ENCODE results near the gene DHRS3.

Gene DHRS3

DNA sequence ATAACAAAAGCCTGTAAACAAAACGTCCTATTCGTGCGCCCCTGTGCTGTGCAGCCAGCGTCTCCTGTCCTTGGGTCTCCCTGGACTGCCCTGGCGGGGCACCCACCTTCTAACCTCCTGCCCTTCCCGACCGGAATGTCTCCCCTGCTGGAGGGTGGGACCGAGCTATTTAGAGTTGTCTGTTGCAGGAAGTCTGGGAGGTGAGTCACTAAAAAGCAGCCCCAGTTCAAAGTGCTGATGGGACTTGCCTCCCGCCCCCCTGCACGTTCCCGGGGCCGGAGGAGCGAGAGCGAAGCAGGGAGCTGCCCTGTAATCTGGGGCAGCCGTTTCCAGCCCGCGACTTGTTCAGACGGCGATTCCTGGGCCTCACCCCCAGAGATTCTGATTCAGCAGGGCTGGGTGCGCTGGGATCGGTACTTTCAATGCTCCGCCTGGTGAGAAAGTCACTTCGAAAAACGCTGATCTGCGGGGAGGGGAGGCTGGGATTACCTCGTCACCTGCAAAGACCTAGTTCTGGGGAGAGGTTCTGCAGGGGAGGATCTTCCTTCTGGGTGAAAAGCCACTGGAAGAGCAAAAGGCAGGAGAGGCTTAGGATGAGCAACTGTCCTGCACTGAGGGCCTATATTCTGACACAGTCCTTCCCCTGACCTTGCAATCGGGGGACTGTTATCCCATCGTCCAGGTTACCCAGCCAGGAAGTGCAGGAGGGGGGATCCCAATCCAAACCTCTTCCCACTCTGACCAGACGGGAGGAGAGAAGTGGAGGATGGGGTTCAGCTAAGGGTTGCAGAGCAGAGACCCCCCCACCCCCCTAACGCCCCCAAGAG, 1.2 kb upstream of the DHRS3 start:
- Histone ChIP-seq H3K27me3 (ENCODE audit: control insufficient read depth in 5 of 5, insufficient read depth in 4 of 5, low read length in 5 of 5) (no peaks in the 10 kb centered on the region), H3K9me3 (ENCODE audit: control insufficient read depth in 5 of 5, low read length in 5 of 5) (no peaks in the 10 kb centered on the region), H3K9ac (ENCODE audit: low read length in 5 of 5) (peak overlapping the region; percentile 73 to 96 (median 91)), H3K27ac (ENCODE audit: low read depth, low read length) (peak overlapping the region; percentile 99), H3K4me1 (ENCODE audit: control insufficient read depth in 5 of 5, insufficient read depth in 5 of 5, low read length in 5 of 5) (peaks cover 27 to 80% (median 64%) of the 10 kb centered on the region in 5 donors), H3K4me3 (ENCODE audit: low read depth in 1 of 5, low read length in 5 of 5) (peak overlapping the region; percentile 85 to 95 (median 90)), H3K36me3 (ENCODE audit: control insufficient read depth in 5 of 5, insufficient read depth in 5 of 5, low read length in 5 of 5) (peaks cover 0 to 1% (median 0%) of the 10 kb centered on the region in 5 donors)

- Histone ChIP-seq H3K27me3 (ENCODE audit: control insufficient read depth in 5 of 5, insufficient read depth in 4 of 5, low read length in 5 of 5) (no peaks in the 10 kb centered on the region), H3K9ac (ENCODE audit: low read length in 5 of 5) (peak overlapping the region; percentile 73 to 96 (median 91)), H3K27ac (ENCODE audit: low read depth, low read length) (peak overlapping the region; percentile 99), H3K36me3 (ENCODE audit: control insufficient read depth in 5 of 5, insufficient read depth in 5 of 5, low read length in 5 of 5) (peaks cover 0 to 5% (median under 1%) of the 10 kb centered on the region in 5 donors), H3K4me1 (ENCODE audit: control insufficient read depth in 5 of 5, insufficient read depth in 5 of 5, low read length in 5 of 5) (peaks cover 29 to 85% (median 70%) of the 10 kb centered on the region in 5 donors), H3K9me3 (ENCODE audit: control insufficient read depth in 5 of 5, low read length in 5 of 5) (no peaks in the 10 kb centered on the region), H3K4me3 (ENCODE audit: low read depth in 1 of 5, low read length in 5 of 5) (peak overlapping the region; percentile 85 to 95 (median 90))
Measured at GRCh38 chr1:12618661-12618964, 603 bp upstream of the DHRS3 start.

- H3K27ac ChIP-seq (ENCODE audit: low read depth, low read length), result peak overlapping the region; percentile 99
- H3K4me1 ChIP-seq (ENCODE audit: control insufficient read depth in 5 of 5, insufficient read depth in 5 of 5, low read length in 5 of 5), result peaks cover 31 to 91% (median 74%) of the 10 kb centered on the region in 5 donors
- peaks cover 0 to 11% (median 7%) of the 10 kb centered on the region in 5 donors for H3K36me3 ChIP-seq (ENCODE audit: control insufficient read depth in 5 of 5, insufficient read depth in 5 of 5, low read length in 5 of 5)
- peak overlapping the region; percentile 73 to 96 (median 80) for H3K9ac ChIP-seq (ENCODE audit: low read length in 5 of 5)
- H3K27me3 ChIP-seq (ENCODE audit: control insufficient read depth in 5 of 5, insufficient read depth in 4 of 5, low read length in 5 of 5), result no peaks in the 10 kb centered on the region
- peak overlapping the region; percentile 76 to 95 (median 86) for H3K4me3 ChIP-seq (ENCODE audit: low read depth in 1 of 5, low read length in 5 of 5)
- H3K9me3 ChIP-seq (ENCODE audit: control insufficient read depth in 5 of 5, low read length in 5 of 5), result no peaks in the 10 kb centered on the region
Measured at GRCh38 chr1:12617511-12617900, 504 bp downstream of the DHRS3 start.

DNA sequence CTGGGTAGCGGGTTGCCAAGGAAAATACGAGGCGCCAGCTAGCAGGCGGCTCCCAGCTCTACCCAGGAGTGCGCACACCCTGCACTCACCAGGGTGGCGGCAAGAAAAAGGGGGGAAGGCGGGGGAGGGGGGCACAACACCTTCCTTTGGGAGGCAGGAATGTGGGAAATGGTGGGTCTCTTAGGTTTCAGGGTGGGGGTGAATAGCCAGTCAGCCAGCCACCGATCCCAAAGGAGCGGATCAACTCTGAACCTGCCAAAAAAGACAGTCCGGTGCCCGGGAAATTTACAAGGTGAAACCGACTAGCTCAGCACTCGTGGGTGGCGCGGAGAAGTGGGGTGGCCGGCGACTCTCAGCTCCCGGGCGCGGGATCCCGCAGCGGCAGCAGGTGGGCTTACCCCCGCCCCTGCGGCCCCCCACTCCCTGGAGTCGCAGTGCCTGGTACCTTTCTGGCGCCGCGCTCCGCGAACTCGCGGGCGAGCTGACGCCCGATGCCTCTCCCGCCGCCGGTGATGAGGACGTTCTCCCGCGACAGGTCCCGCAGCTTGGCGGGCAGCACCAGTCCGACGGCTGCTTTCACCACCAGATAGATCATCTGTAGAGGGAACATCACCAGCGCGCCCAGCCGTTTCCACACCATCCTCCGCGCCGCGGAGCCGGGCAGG, 1.2 kb downstream of the DHRS3 start:
- Histone ChIP-seq H3K27me3 (ENCODE audit: control insufficient read depth in 5 of 5, insufficient read depth in 4 of 5, low read length in 5 of 5) (no peaks in the 10 kb centered on the region), H3K9me3 (ENCODE audit: control insufficient read depth in 5 of 5, low read length in 5 of 5) (no peaks in the 10 kb centered on the region), H3K9ac (ENCODE audit: low read length in 5 of 5) (peak overlapping the region; percentile 73 to 96 (median 80)), H3K36me3 (ENCODE audit: control insufficient read depth in 5 of 5, insufficient read depth in 5 of 5, low read length in 5 of 5) (peaks cover 0 to 18% (median 14%) of the 10 kb centered on the region in 5 donors), H3K4me3 (ENCODE audit: low read depth in 1 of 5, low read length in 5 of 5) (peak overlapping the region; percentile 85 to 95 (median 87)), H3K4me1 (ENCODE audit: control insufficient read depth in 5 of 5, insufficient read depth in 5 of 5, low read length in 5 of 5) (peaks cover 28 to 91% (median 74%) of the 10 kb centered on the region in 5 donors), H3K27ac (ENCODE audit: low read depth, low read length) (peak overlapping the region; percentile 99)

DNA sequence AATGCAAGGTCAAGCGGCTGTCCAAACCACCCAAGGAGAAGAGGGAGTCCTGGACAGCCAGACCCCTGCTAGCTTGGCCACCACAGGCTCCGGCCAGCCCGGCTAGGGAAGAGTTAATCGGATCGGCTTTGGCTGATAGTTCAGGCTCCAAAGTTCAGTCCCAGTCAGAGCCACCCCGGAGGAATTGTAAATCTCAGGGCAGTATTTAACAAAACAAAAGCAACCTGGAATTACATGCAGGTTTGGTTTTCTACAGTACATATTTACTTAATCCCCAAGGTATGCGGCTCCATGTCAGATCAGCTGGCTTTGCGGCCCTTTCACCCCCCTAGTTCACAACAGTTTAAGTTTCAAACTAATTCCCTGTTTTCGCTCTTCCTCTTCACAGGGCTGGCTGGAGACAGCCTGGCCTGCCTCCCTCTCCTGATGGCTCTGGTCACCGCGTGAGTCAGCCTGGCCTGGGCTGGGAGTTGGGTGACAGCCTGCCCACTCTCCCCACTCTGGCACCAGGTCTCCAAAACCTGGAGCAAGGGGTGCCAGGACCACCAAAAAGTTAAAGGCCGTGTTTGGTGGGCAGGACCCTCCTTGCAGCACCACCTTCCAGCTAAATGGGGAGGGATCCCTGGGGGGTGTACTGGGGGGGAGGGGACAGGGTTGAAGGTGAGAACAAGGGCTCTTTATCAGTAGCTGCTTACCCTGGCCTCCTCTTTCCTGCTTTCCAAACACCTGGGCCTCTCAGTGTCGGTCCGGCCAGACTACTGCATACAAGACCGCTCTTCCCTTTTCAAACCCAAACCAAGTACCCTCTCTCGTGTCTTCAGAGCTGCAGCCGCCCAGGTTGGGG, 1.9 kb downstream of the DHRS3 start:
- Histone ChIP-seq H3K9me3 (ENCODE audit: control insufficient read depth in 5 of 5, low read length in 5 of 5) (no peaks in the 10 kb centered on the region), H3K27me3 (ENCODE audit: control insufficient read depth in 5 of 5, insufficient read depth in 4 of 5, low read length in 5 of 5) (no peaks in the 10 kb centered on the region), H3K9ac (ENCODE audit: low read length in 5 of 5) (peak overlapping the region; percentile 73 to 96 (median 80)), H3K36me3 (ENCODE audit: control insufficient read depth in 5 of 5, insufficient read depth in 5 of 5, low read length in 5 of 5) (peaks cover 2 to 24% (median 21%) of the 10 kb centered on the region in 5 donors), H3K27ac (ENCODE audit: low read depth, low read length) (peak overlapping the region; percentile 99), H3K4me1 (ENCODE audit: control insufficient read depth in 5 of 5, insufficient read depth in 5 of 5, low read length in 5 of 5) (peaks cover 25 to 88% (median 71%) of the 10 kb centered on the region in 5 donors), H3K4me3 (ENCODE audit: low read depth in 1 of 5, low read length in 5 of 5) (peak overlapping the region; percentile 85 to 95 (median 87))

DNA sequence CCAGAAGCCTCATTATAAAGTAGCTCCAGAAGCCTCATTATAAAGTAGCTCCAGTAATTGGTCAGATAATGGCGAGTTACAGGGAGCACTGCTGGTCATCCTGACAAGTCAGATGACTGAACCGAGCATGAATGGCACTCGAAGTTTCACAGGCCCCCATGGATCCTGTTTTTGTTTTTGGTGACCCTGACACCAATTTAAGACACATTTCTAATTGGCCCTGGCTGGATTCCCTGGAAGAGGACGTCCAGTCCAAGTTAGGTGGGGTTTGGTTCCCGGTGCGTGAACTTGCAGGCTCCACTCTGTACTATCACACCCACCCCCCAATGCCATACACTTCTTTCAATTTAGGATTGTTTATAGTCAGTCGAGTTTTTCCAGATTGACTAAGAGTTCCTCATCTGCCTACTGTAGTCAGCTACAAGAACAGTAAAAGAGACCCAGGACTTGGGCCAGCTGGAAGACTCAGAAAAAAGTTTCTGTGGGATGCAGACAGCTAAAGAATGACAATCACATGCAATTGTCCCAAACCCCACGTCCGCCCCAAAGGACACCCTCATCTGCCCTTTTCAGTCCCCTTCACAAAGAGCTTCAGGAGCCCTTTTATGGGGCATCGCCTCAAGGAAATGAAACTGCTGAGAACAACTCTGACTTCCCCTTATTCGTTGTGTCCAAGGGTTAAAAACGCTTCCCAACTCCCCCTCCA, 2.7 kb downstream of the DHRS3 start:
- peaks cover 25 to 86% (median 71%) of the 10 kb centered on the region in 5 donors for H3K4me1 ChIP-seq (ENCODE audit: control insufficient read depth in 5 of 5, insufficient read depth in 5 of 5, low read length in 5 of 5)
- peak overlapping the region; percentile 99 for H3K27ac ChIP-seq (ENCODE audit: low read depth, low read length)
- peak overlapping the region; percentile 85 to 95 (median 87) for H3K4me3 ChIP-seq (ENCODE audit: low read depth in 1 of 5, low read length in 5 of 5)
- H3K27me3 ChIP-seq (ENCODE audit: control insufficient read depth in 5 of 5, insufficient read depth in 4 of 5, low read length in 5 of 5), result no peaks in the 10 kb centered on the region
- H3K36me3 ChIP-seq (ENCODE audit: control insufficient read depth in 5 of 5, insufficient read depth in 5 of 5, low read length in 5 of 5), result peaks cover 4 to 31% (median 28%) of the 10 kb centered on the region in 5 donors
- H3K9me3 ChIP-seq (ENCODE audit: control insufficient read depth in 5 of 5, low read length in 5 of 5), result no peaks in the 10 kb centered on the region
- H3K9ac ChIP-seq (ENCODE audit: low read length in 5 of 5), result peak overlapping the region; percentile 73 to 96 (median 80)

DNA sequence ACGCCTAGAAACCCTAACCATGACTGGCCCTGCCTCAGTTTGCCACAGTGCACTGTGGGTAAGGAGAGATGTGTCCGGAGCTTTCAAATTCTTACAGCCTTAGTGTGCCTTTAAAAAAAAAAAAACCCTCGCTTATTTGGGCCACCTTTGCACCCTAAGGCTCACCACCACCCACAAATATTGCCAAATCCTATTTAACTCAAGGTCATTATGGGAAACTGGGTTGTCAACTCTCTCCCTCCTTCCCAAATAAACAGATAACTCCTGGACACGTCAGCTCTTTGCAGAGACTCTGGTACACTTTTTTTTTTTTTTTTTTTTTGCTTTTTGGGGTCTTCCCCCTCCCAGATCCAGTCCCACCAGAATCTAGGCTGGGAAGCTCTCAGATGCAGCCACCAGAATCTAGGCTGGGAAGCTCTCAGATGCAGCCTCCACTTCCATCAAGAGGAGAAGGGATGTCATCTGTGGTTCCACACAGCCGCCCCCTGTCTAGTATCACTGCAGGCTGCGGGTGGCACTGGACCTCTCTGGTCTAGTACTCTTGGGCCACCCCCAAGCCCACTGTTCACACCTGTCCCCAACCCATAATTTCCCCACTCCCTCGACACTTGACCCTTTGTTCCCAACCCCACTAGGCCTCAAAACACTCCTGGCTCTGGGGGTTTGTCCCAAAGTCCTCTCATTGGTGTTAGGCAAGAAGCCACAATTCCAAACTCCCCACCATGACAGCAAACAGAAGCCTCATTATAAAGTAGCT, 3.4 kb downstream of the DHRS3 start:
- Histone ChIP-seq H3K27ac (ENCODE audit: low read depth, low read length) (peak overlapping the region; percentile 99), H3K36me3 (ENCODE audit: control insufficient read depth in 5 of 5, insufficient read depth in 5 of 5, low read length in 5 of 5) (peaks cover 4 to 34% (median 29%) of the 10 kb centered on the region in 5 donors), H3K9me3 (ENCODE audit: control insufficient read depth in 5 of 5, low read length in 5 of 5) (no peaks in the 10 kb centered on the region), H3K27me3 (ENCODE audit: control insufficient read depth in 5 of 5, insufficient read depth in 4 of 5, low read length in 5 of 5) (no peaks in the 10 kb centered on the region), H3K4me3 (ENCODE audit: low read depth in 1 of 5, low read length in 5 of 5) (peak overlapping the region; percentile 85 to 95 (median 87)), H3K4me1 (ENCODE audit: control insufficient read depth in 5 of 5, insufficient read depth in 5 of 5, low read length in 5 of 5) (peaks cover 20 to 86% (median 67%) of the 10 kb centered on the region in 5 donors), H3K9ac (ENCODE audit: low read length in 5 of 5) (peak overlapping the region; percentile 73 to 96 (median 80))

GRCh38 chr1:12613180-12613579, 4.8 kb downstream of the DHRS3 start:
- Histone ChIP-seq H3K9ac (ENCODE audit: low read length in 5 of 5) (peak overlapping the region in 2 of 5 donors; percentile 26 to 80), H3K4me3 (ENCODE audit: low read depth in 1 of 5, low read length in 5 of 5) (peak overlapping the region; percentile 0 to 87 (median 26)), H3K4me1 (ENCODE audit: control insufficient read depth in 5 of 5, insufficient read depth in 5 of 5, low read length in 5 of 5) (peaks cover 14 to 86% (median 68%) of the 10 kb centered on the region in 5 donors), H3K36me3 (ENCODE audit: control insufficient read depth in 5 of 5, insufficient read depth in 5 of 5, low read length in 5 of 5) (peaks cover 4 to 47% (median 35%) of the 10 kb centered on the region in 5 donors), H3K9me3 (ENCODE audit: control insufficient read depth in 5 of 5, low read length in 5 of 5) (no peaks in the 10 kb centered on the region), H3K27me3 (ENCODE audit: control insufficient read depth in 5 of 5, insufficient read depth in 4 of 5, low read length in 5 of 5) (no peaks in the 10 kb centered on the region), H3K27ac (ENCODE audit: low read depth, low read length) (peak overlapping the region; percentile 99)

Measured in subcutaneous abdominal adipose tissue (tissue), 5 donors.